GM21723 (cell line): ENCODE data around the gene DPEP2.
A peak's percentile ranks its signal among the peaks of the same experiment; 100 is the strongest.
"Not testable (repeated sequence)": the region's sequence is repeated elsewhere in the genome, so short reads cannot be mapped to it uniquely, and the experiment has no call there.

Experiments
- ATAC-seq: cut with Tn5 transposase; IDR thresholded peaks from one replicate; pipeline ENCODE4 v1.9.1; 2021; ENCODE audit warnings: mild to moderate bottlenecking, moderate library complexity; ENCODE audit not compliant: unreplicated experiment

DPEP2 gene

GRCh38 chr16:67998779-67999688 lies at the start of gene DPEP2:
Gene DPEP2 (minus strand): TSS chr16:67999484. CDS start chr16:67993212, 6,272 bp downstream.
- ATAC-seq = not testable (repeated sequence)

GRCh38 chr16:68047987-68048386 lies 48.7 kb upstream of the DPEP2 start:
- no peak for ATAC-seq

GRCh38 chr16:68046106-68046505 lies 46.8 kb upstream of the DPEP2 start:
- ATAC-seq = no peak

- no peak for ATAC-seq
Observed at GRCh38 chr16:68041783-68042182, 42.5 kb upstream of the DPEP2 start.

GRCh38 chr16:68040506-68041288 lies 41.4 kb upstream of the DPEP2 start:
- peak; percentile 80 for ATAC-seq

GRCh38 chr16:68037841-68038597 lies 38.7 kb upstream of the DPEP2 start:
- no peak for ATAC-seq

GRCh38 chr16:68035227-68035626 lies 35.9 kb upstream of the DPEP2 start:
- no peak for ATAC-seq

GRCh38 chr16:68033101-68033500 lies 33.8 kb upstream of the DPEP2 start:
- no peak for ATAC-seq

- ATAC-seq = no peak
Observed at GRCh38 chr16:68031951-68032350, 32.7 kb upstream of the DPEP2 start.

- not testable (repeated sequence) for ATAC-seq
Observed at GRCh38 chr16:68030108-68030507, 30.8 kb upstream of the DPEP2 start.

- no peak for ATAC-seq
Observed at GRCh38 chr16:68028996-68029395, 29.7 kb upstream of the DPEP2 start.

- ATAC-seq = peak; percentile 74
Observed at GRCh38 chr16:68022728-68023537, 23.6 kb upstream of the DPEP2 start, which contains the start of the genes DDX28 and DUS2. Gene DDX28 (minus strand): TSS chr16:68023232. CDS start chr16:68023202, 30 bp downstream. Gene DUS2 (plus strand): TSS chr16:68023284. CDS start chr16:68038024, 14,740 bp downstream.

- no peak for ATAC-seq
Observed at GRCh38 chr16:68022278-68022727, 23.0 kb upstream of the DPEP2 start.

GRCh38 chr16:68021490-68021889 lies 22.2 kb upstream of the DPEP2 start:
- no peak for ATAC-seq

- no peak for ATAC-seq
Observed at GRCh38 chr16:68019167-68019680, 19.9 kb upstream of the DPEP2 start.

GRCh38 chr16:68015681-68016080 lies 16.4 kb upstream of the DPEP2 start, which contains the start of gene DPEP2NB:
Gene DPEP2NB (minus strand): TSS chr16:68015911. CDS start chr16:68015770, 141 bp downstream.
- ATAC-seq = no peak

GRCh38 chr16:68013440-68013839 lies 14.2 kb upstream of the DPEP2 start:
- ATAC-seq = no peak

GRCh38 chr16:68009872-68010271 lies 10.6 kb upstream of the DPEP2 start:
- ATAC-seq = not testable (repeated sequence)

- no peak for ATAC-seq
Observed at GRCh38 chr16:68009157-68009735, 10.0 kb upstream of the DPEP2 start.
